ENCODE results near the gene S1PR3. TPM values are rescaled to one million over a fixed set of nuclear protein-coding genes. Genes with fewer than 3 reads are reported as not detected.

Gene S1PR3
- total RNA-seq, 2 experiments from 2014 or later, result 0.47 TPM; not detected in 1

DNA sequence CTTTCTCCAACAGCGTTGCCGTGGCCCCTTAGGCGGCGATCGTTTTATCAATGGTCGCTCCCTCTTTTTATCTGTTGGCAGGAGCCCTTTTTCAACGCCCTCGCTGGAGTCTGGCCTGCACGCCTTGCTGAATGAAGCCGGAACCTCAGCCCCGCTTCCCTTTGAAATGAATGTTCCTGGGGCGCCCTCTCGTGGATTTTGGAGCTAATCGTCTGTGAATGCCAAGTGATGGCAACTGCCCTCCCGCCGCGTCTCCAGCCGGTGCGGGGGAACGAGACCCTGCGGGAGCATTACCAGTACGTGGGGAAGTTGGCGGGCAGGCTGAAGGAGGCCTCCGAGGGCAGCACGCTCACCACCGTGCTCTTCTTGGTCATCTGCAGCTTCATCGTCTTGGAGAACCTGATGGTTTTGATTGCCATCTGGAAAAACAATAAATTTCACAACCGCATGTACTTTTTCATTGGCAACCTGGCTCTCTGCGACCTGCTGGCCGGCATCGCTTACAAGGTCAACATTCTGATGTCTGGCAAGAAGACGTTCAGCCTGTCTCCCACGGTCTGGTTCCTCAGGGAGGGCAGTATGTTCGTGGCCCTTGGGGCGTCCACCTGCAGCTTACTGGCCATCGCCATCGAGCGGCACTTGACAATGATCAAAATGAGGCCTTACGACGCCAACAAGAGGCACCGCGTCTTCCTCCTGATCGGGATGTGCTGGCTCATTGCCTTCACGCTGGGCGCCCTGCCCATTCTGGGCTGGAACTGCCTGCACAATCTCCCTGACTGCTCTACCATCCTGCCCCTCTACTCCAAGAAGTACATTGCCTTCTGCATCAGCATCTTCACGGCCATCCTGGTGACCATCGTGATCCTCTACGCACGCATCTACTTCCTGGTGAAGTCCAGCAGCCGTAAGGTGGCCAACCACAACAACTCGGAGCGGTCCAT is 10.0 kb downstream of the S1PR3 start:
- Histone ChIP-seq H4K20me1 (ENCODE audit: insufficient read depth, low read length) (no peaks in the 10 kb centered on the region), H3K79me2 (ENCODE audit: insufficient read depth, low read depth, low read length) (no peaks in the 10 kb centered on the region), H3K9me2 (ENCODE audit: insufficient read depth, low read length) (no peaks in the 10 kb centered on the region), H3K27ac (ENCODE audit: low read depth, low read length, poor library complexity, severe bottlenecking) (no peak overlapping the region), H3K9me3 (ENCODE audit: low read length) (no peaks in the 10 kb centered on the region), H3K4me3 (ENCODE audit: low read depth, low read length, poor library complexity, severe bottlenecking) (no peak overlapping the region), H3K4me1 (ENCODE audit: insufficient read depth, low read length, poor library complexity, severe bottlenecking) (no peaks in the 10 kb centered on the region), H3K36me3 (ENCODE audit: insufficient read depth, low read length) (no peaks in the 10 kb centered on the region), H3K4me2 (ENCODE audit: low read length) (no peak overlapping the region), H2AFZ (ENCODE audit: low read length) (peak overlapping the region; percentile 54; the same call in 1 of the 2 replicates)
- TF ChIP-seq, protein P1, sequence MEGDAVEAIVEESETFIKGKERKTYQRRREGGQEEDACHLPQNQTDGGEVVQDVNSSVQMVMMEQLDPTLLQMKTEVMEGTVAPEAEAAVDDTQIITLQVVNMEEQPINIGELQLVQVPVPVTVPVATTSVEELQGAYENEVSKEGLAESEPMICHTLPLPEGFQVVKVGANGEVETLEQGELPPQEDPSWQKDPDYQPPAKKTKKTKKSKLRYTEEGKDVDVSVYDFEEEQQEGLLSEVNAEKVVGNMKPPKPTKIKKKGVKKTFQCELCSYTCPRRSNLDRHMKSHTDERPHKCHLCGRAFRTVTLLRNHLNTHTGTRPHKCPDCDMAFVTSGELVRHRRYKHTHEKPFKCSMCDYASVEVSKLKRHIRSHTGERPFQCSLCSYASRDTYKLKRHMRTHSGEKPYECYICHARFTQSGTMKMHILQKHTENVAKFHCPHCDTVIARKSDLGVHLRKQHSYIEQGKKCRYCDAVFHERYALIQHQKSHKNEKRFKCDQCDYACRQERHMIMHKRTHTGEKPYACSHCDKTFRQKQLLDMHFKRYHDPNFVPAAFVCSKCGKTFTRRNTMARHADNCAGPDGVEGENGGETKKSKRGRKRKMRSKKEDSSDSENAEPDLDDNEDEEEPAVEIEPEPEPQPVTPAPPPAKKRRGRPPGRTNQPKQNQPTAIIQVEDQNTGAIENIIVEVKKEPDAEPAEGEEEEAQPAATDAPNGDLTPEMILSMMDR (conservative IDR thresholded peaks at IDR 0.05; ENCODE audit: low read length), result peak; percentile 86
- no peak for TF ChIP-seq EZH2phosphoT487 (IDR thresholded peaks at IDR 0.05; ENCODE audit: borderline replicate concordance, low read depth, low read length)
- DNase-seq (ENCODE audit: low spot score), result peak; percentile 78
- intact Hi-C loops (cut with micrococcal nuclease; ENCODE audit: unreplicated experiment), result loop anchor here (1.0 to 5.0 kb wide), 4 partner anchors 259 to 408 kb away; no protein-coding TSS in a partner anchor
- ChIA-PET POLR2A (interaction anchor here (0.7 kb wide), 1 partner anchor 374 kb away, joined by 3 read pairs; no protein-coding TSS in a partner anchor), CTCF (ENCODE audit: unreplicated experiment) (no interaction called here)
- no TSS peak for BruUV-seq (replicated peaks)

DNA sequence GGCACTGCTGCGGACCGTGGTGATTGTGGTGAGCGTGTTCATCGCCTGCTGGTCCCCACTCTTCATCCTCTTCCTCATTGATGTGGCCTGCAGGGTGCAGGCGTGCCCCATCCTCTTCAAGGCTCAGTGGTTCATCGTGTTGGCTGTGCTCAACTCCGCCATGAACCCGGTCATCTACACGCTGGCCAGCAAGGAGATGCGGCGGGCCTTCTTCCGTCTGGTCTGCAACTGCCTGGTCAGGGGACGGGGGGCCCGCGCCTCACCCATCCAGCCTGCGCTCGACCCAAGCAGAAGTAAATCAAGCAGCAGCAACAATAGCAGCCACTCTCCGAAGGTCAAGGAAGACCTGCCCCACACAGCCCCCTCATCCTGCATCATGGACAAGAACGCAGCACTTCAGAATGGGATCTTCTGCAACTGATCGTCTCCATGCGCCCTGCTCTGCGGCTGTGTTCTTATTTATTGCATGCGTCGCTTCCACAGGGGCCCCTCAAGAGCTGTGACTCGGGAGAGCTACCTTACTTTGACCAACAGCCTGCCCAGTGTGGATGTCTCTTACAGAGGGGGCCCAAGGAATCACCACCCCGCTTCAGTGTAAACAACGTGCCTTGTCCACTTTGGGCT is 10.8 kb downstream of the S1PR3 start:
- no peak for DNase-seq (ENCODE audit: low spot score)
- no peaks in the 10 kb centered on the region for H3K9me3 ChIP-seq (ENCODE audit: low read length)
- no peaks in the 10 kb centered on the region for H4K20me1 ChIP-seq (ENCODE audit: insufficient read depth, low read length)
- H3K4me3 ChIP-seq (ENCODE audit: low read depth, low read length, poor library complexity, severe bottlenecking), result no peak overlapping the region
- no peak overlapping the region for H2AFZ ChIP-seq (ENCODE audit: low read length)
- no peaks in the 10 kb centered on the region for H3K36me3 ChIP-seq (ENCODE audit: insufficient read depth, low read length)
- H3K4me2 ChIP-seq (ENCODE audit: low read length), result no peak overlapping the region
- no peak for TF ChIP-seq EZH2phosphoT487 (IDR thresholded peaks at IDR 0.05; ENCODE audit: borderline replicate concordance, low read depth, low read length)
- TF ChIP-seq, protein P1 (conservative IDR thresholded peaks at IDR 0.05; ENCODE audit: low read length), result no peak
- ChIA-PET CTCF (ENCODE audit: unreplicated experiment) (no interaction called here), POLR2A (no interaction called here)
- no peaks in the 10 kb centered on the region for H3K79me2 ChIP-seq (ENCODE audit: insufficient read depth, low read depth, low read length)
- intact Hi-C loops (cut with micrococcal nuclease; ENCODE audit: unreplicated experiment), result loop anchor here (1.0 to 5.0 kb wide), 4 partner anchors 260 to 409 kb away; no protein-coding TSS in a partner anchor
- no peaks in the 10 kb centered on the region for H3K4me1 ChIP-seq (ENCODE audit: insufficient read depth, low read length, poor library complexity, severe bottlenecking)
- no peak overlapping the region for H3K27ac ChIP-seq (ENCODE audit: low read depth, low read length, poor library complexity, severe bottlenecking)
- H3K9me2 ChIP-seq (ENCODE audit: insufficient read depth, low read length), result no peaks in the 10 kb centered on the region
- BruUV-seq (replicated peaks), result no TSS peak

Measured in OCI-LY7 (cell line).